ENCODE results near the gene SKI. TPM values are rescaled to one million over a fixed set of nuclear protein-coding genes. Genes with fewer than 3 reads are reported as not detected.

Gene SKI
- total RNA-seq, 1 donor from 2014 or later, result 13.5 TPM

GRCh38 chr1:2286923-2287322 lies 58.8 kb downstream of the SKI start:
- TF ChIP-seq, protein P1, sequence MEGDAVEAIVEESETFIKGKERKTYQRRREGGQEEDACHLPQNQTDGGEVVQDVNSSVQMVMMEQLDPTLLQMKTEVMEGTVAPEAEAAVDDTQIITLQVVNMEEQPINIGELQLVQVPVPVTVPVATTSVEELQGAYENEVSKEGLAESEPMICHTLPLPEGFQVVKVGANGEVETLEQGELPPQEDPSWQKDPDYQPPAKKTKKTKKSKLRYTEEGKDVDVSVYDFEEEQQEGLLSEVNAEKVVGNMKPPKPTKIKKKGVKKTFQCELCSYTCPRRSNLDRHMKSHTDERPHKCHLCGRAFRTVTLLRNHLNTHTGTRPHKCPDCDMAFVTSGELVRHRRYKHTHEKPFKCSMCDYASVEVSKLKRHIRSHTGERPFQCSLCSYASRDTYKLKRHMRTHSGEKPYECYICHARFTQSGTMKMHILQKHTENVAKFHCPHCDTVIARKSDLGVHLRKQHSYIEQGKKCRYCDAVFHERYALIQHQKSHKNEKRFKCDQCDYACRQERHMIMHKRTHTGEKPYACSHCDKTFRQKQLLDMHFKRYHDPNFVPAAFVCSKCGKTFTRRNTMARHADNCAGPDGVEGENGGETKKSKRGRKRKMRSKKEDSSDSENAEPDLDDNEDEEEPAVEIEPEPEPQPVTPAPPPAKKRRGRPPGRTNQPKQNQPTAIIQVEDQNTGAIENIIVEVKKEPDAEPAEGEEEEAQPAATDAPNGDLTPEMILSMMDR (conservative IDR thresholded peaks at IDR 0.05; ENCODE audit: low read depth, low read length), result no peak

GRCh38 chr1:2287649-2288048 lies 59.5 kb downstream of the SKI start:
- no peak for DNase-seq (ENCODE audit: low read depth)

More at GRCh38 chr1:2286923-2287322, 58.8 kb downstream of the SKI start:
- no peak overlapping the region for H3K4me3 ChIP-seq (ENCODE audit: low read depth, low read length)
- no peak for DNase-seq (ENCODE audit: low read depth)

DNA sequence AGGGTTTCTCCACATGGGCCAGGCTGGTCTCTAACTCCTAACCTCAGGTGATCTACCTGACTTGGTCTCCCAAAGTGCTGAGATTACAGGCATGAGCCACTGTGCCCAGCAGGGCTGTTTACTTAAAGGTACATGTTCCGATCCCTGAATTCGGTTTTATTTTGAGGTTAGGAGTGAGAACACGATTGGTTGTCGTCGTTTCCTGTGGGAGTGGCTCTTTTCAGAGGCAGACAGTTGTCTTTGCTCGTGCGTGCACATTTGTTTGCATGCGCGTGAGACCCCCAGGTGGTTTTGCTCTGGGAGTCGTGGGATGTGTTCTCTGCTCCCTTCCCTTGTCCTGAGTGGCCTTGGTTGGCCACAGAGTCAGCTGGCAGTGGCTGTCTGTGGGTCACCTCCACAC lies 60.2 kb downstream of the SKI start:
- TF ChIP-seq, protein P1 (conservative IDR thresholded peaks at IDR 0.05; ENCODE audit: low read depth, low read length), result no peak
- H3K4me3 ChIP-seq (ENCODE audit: low read depth, low read length), result no peak overlapping the region
- DNase-seq (ENCODE audit: low read depth), result no peak

More at GRCh38 chr1:2287649-2288048, 59.5 kb downstream of the SKI start:
- TF ChIP-seq, protein P1 (conservative IDR thresholded peaks at IDR 0.05; ENCODE audit: low read depth, low read length), result no peak
- no peak overlapping the region for H3K4me3 ChIP-seq (ENCODE audit: low read depth, low read length)

GRCh38 chr1:2288816-2289536 lies 60.9 kb downstream of the SKI start:
- TF ChIP-seq, protein P1 (conservative IDR thresholded peaks at IDR 0.05; ENCODE audit: low read depth, low read length), result no peak

GRCh38 chr1:2289607-2290006 lies 61.5 kb downstream of the SKI start:
- no peak for DNase-seq (ENCODE audit: low read depth)
- H3K4me3 ChIP-seq (ENCODE audit: low read depth, low read length), result no peak overlapping the region
- TF ChIP-seq, protein P1 (conservative IDR thresholded peaks at IDR 0.05; ENCODE audit: low read depth, low read length), result no peak

More at GRCh38 chr1:2288816-2289536, 60.9 kb downstream of the SKI start:
- no peak overlapping the region for H3K4me3 ChIP-seq (ENCODE audit: low read depth, low read length)
- DNase-seq (ENCODE audit: low read depth), result no peak

DNA sequence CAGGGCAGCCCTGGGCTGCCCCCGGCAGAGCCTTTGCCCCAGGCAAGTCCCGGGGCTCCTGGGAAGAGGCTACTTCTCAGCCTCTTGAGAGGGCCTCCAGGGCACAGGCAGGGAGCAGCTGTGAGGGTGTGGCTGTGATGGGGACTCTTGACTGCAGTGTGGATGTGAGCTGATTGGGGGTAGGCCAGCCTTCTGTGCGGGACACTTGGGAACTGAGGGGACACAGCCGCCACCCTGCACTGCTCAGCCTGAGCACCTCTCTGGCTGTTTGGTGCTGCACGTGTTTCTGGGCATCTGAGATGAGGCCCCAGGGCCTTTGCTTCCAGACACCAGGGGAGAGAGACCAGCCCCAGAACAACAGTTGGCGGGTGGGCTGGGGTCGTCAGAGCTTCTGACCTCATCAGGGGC lies 62.1 kb downstream of the SKI start:
- no peak for DNase-seq (ENCODE audit: low read depth)

More for the DNA sequence above, 62.1 kb downstream of the SKI start:
- H3K4me3 ChIP-seq (ENCODE audit: low read depth, low read length), result no peak overlapping the region
- TF ChIP-seq, protein P1 (conservative IDR thresholded peaks at IDR 0.05; ENCODE audit: low read depth, low read length), result no peak

Data from epithelial cell of proximal tubule (primary cell).